H1 (cell line): Measurements from ENCODE around the gene RUNX1. TPM values are rescaled to one million over a fixed set of nuclear protein-coding genes. Genes with fewer than 3 reads are reported as not detected.

Source experiments
- CTCF ChIA-PET: fragments of 300-600 bp; sonication (Branson Sonifier 250); formaldehyde crosslinking; loops from one replicate; lab custom pipeline; 2021; ENCODE audit not compliant: partially characterized antibody; lab: Charles Lee
- POLR2A ChIA-PET: fragments of 300-600 bp; sonication (Branson Sonifier 250); formaldehyde crosslinking; loops from one replicate; lab custom pipeline; 2021; ENCODE audit warnings: inconsistent platforms; ENCODE audit not compliant: partially characterized antibody; lab: Charles Lee
- DNase-seq, 2 experiments: peaks; one replicate each; pipeline versions ENCODE4 v3.0.0 to v3.0.0-alpha.2; 2010 to 2022; ENCODE audit warnings: low spot score in 2 of 2, low read depth in 1 of 2, mixed read lengths in 1 of 2
- FAIRE-seq: peaks from 2 replicates; lab custom pipeline; 2011; peaks lifted over from hg19 to GRCh38; lab: Jason Lieb, UNC
- H2AFZ ChIP-seq: 2 replicates; pipeline ENCODE4 v1.8.1; 2012; ENCODE audit warnings: low read length, inconsistent platforms
- H2AK5ac ChIP-seq: 2 replicates; pipeline ENCODE4 v1.6.1; 2013; ENCODE audit warnings: low read depth, low read length
- H2BK120ac ChIP-seq: replicated peaks from 2 replicates; pipeline ENCODE3; 2013; ENCODE audit warnings: low read depth, low read length, inconsistent platforms
- H2BK12ac ChIP-seq: 2 replicates; pipeline ENCODE4 v1.6.1; 2013; ENCODE audit warnings: low read depth, low read length
- H2BK15ac ChIP-seq: 2 replicates; pipeline ENCODE4 v1.6.1; 2013; ENCODE audit warnings: low read length
- H2BK20ac ChIP-seq: 2 replicates; pipeline ENCODE4 v1.6.1; 2013; ENCODE audit warnings: low read length
- H2BK5ac ChIP-seq: 2 replicates; pipeline ENCODE4 v1.6.1; 2013; ENCODE audit warnings: low read depth, low read length
- H3K14ac ChIP-seq: 2 replicates; pipeline ENCODE4 v1.6.1; 2013; ENCODE audit warnings: inconsistent platforms; ENCODE audit not compliant: insufficient read length
- H3K18ac ChIP-seq: 2 replicates; pipeline ENCODE4 v1.6.1; 2013; ENCODE audit warnings: low read length; ENCODE audit errors: extremely low read depth
- H3K23ac ChIP-seq: 2 replicates; pipeline ENCODE4 v1.6.1; 2013; ENCODE audit warnings: inconsistent platforms; ENCODE audit not compliant: insufficient read length
- H3K23me2 ChIP-seq: 2 replicates; pipeline ENCODE4 v1.6.1; 2013; ENCODE audit warnings: low read depth, low read length
- H3K27ac ChIP-seq: 2 replicates; pipeline ENCODE4 v1.6.1; 2011; ENCODE audit warnings: low read depth, low read length, inconsistent platforms
- H3K27me3 ChIP-seq, 4 experiments: replicated peaks in 1 of 4; 1 replicate in 1 of 4; 2 replicates in 3 of 4; pipeline versions ENCODE4 v1.6.1 to v1.8.1; 2011 to 2013; ENCODE audit warnings: low read length in 3 of 4, mild to moderate bottlenecking in 3 of 4, inconsistent platforms in 2 of 4, mixed read lengths in 2 of 4, moderate library complexity in 1 of 4; ENCODE audit not compliant: control insufficient read depth in 3 of 4, insufficient read depth in 3 of 4; ENCODE audit errors: extremely low read depth in 1 of 4
- H3K36me3 ChIP-seq, 4 experiments: 2 replicates each; pipeline versions ENCODE4 v1.6.1 to v1.8.1; 2011 to 2013; ENCODE audit warnings: mild to moderate bottlenecking in 4 of 4, low read length in 3 of 4, moderate library complexity in 2 of 4, control low read depth in 1 of 4, inconsistent platforms in 1 of 4; ENCODE audit not compliant: insufficient read depth in 4 of 4, control insufficient read depth in 2 of 4
- H3K4ac ChIP-seq: replicated peaks from 2 replicates; pipeline ENCODE3; 2013; ENCODE audit warnings: low read length, low read depth, mixed read lengths, inconsistent platforms; ENCODE audit not compliant: insufficient read length
- H3K4me1 ChIP-seq, 4 experiments: replicated peaks in 1 of 4; 1 replicate in 1 of 4; 2 replicates in 3 of 4; pipeline versions ENCODE4 v1.6.1 to v1.8.1; 2011 to 2013; ENCODE audit warnings: low read length in 3 of 4, inconsistent platforms in 2 of 4, mixed read lengths in 1 of 4; ENCODE audit not compliant: insufficient read depth in 4 of 4, control insufficient read depth in 3 of 4
- H3K4me2 ChIP-seq, 2 experiments: 2 replicates each; pipeline versions ENCODE4 v1.6.1 to v1.8.1; 2011 to 2013; ENCODE audit warnings: low read depth in 2 of 2, low read length in 2 of 2, control low read depth in 1 of 2, inconsistent platforms in 1 of 2, mild to moderate bottlenecking in 1 of 2; ENCODE audit not compliant: insufficient read depth in 1 of 2
- H3K4me3 ChIP-seq, 4 experiments: fragments of 200-600, 300-600 bp in 1 of 4; sonication (generic), shearing (Covaris generic), sonication (Bioruptor Twin) in 1 of 4; 2 replicates each; pipeline versions ENCODE4 v1.5.1 to v1.8.1; 2011 to 2016; ENCODE audit warnings: low read length in 4 of 4, low read depth in 3 of 4, control low read depth in 2 of 4, inconsistent platforms in 2 of 4, mild to moderate bottlenecking in 2 of 4, mixed read lengths in 1 of 4, moderate library complexity in 1 of 4; ENCODE audit not compliant: insufficient read depth in 2 of 4; ENCODE audit errors: extremely low read depth in 1 of 4
- H3K56ac ChIP-seq: replicated peaks from 2 replicates; pipeline ENCODE3; 2013; ENCODE audit warnings: low read depth, mild to moderate bottlenecking, mixed read lengths, low read length, inconsistent platforms; ENCODE audit not compliant: insufficient read length
- H3K79me1 ChIP-seq: 2 replicates; pipeline ENCODE4 v1.6.1; 2013; ENCODE audit warnings: low read depth, low read length, control low read depth
- H3K79me2 ChIP-seq, 2 experiments: 2 replicates each; pipeline versions ENCODE4 v1.6.1 to v1.8.1; 2012 to 2013; ENCODE audit warnings: low read length in 2 of 2, mild to moderate bottlenecking in 2 of 2, inconsistent platforms in 1 of 2; ENCODE audit not compliant: insufficient read depth in 2 of 2, control insufficient read depth in 1 of 2
- H3K9ac ChIP-seq, 4 experiments: replicated peaks in 1 of 4; 1 replicate in 1 of 4; 2 replicates in 3 of 4; pipeline versions ENCODE4 v1.6.1 to v1.8.1; 2011 to 2013; ENCODE audit warnings: low read depth in 3 of 4, low read length in 3 of 4, control low read depth in 2 of 4, mild to moderate bottlenecking in 2 of 4, moderate library complexity in 2 of 4, inconsistent platforms in 1 of 4; ENCODE audit errors: extremely low read depth in 1 of 4
- H3K9me3 ChIP-seq, 2 experiments: 2 replicates each; pipeline versions ENCODE4 v1.6.1 to v1.8.1; 2012 to 2013; ENCODE audit warnings: mild to moderate bottlenecking in 2 of 2, moderate library complexity in 2 of 2, control low read depth in 1 of 2, inconsistent platforms in 1 of 2, low read depth in 1 of 2, low read length in 1 of 2, mixed read lengths in 1 of 2; ENCODE audit not compliant: insufficient read depth in 2 of 2
- H4K20me1 ChIP-seq, 2 experiments: replicated peaks in 1 of 2; 2 replicates each; pipeline versions ENCODE3 to v1.8.1; 2011 to 2013; ENCODE audit warnings: inconsistent platforms in 2 of 2, low read length in 2 of 2, mild to moderate bottlenecking in 1 of 2; ENCODE audit not compliant: insufficient read depth in 2 of 2, control insufficient read depth in 1 of 2
- H4K5ac ChIP-seq: 2 replicates; pipeline ENCODE4 v1.6.1; 2013; ENCODE audit warnings: low read length, low read depth, mixed read lengths, inconsistent platforms; ENCODE audit not compliant: insufficient read length
- H4K8ac ChIP-seq: 2 replicates; pipeline ENCODE4 v1.8.0; 2013; ENCODE audit warnings: mild to moderate bottlenecking, moderate library complexity, low read length, inconsistent platforms; ENCODE audit not compliant: insufficient read depth; ENCODE audit errors: extremely low read depth
- H4K91ac ChIP-seq: replicated peaks from 2 replicates; pipeline ENCODE3; 2013; ENCODE audit warnings: low read length, mixed read lengths, inconsistent platforms; ENCODE audit not compliant: insufficient read length
- ASH2L ChIP-seq: fragments of 200-600, 300-600 bp; sonication (generic); IDR thresholded peaks from one replicate; pipeline ENCODE4 v1.7.1; 2017; ENCODE audit warnings: low read length
- CHD2 ChIP-seq: IDR thresholded peaks from 2 replicates; pipeline ENCODE4 v1.6.1; 2012; ENCODE audit warnings: low read length, improper control_type of control experiment
- RNF2 ChIP-seq: fragments of 200-900, 300-1000 bp; sonication (generic); IDR thresholded peaks from 2 replicates; pipeline ENCODE4 v1.7.1; 2016; ENCODE audit warnings: borderline replicate concordance, low read depth, mild to moderate bottlenecking, antibody characterized with exemption, low read length; ENCODE audit not compliant: poor library complexity, severe bottlenecking; ENCODE audit errors: missing control alignments
- SRF ChIP-seq: IDR thresholded peaks from 2 replicates; pipeline ENCODE4 v1.6.1; 2011; ENCODE audit warnings: mild to moderate bottlenecking, low read depth, low read length, moderate library complexity
- WGBS, 2 experiments: shearing (Covaris generic) in 1 of 2; methylation state at CpG; one replicate each; pipeline versions ENCODE4 v1.1.6 to v1.1.7; 2013 to 2015; ENCODE audit warnings: low lambda C conversion rate in 2 of 2, mixed read lengths in 2 of 2, inconsistent platforms in 1 of 2, low coverage in 1 of 2, missing lambda C conversion rate in 1 of 2; ENCODE audit not compliant: insufficient replicate concordance in 2 of 2, insufficient coverage in 1 of 2, insufficient read length in 1 of 2; ENCODE audit errors: extremely low coverage in 1 of 2, missing lambda C conversion rate in 1 of 2; 5-methylcytosine and 5-hydroxymethylcytosine counted together
- polyA plus RNA-seq, 7 experiments: library from polyadenylated mRNA; depleted of rRNA in 3 of 7; stranded (reverse) in 5 of 7; unstranded in 2 of 7; fragments of >200 nt in 5 of 7; fragments of 200-250 nt in 2 of 7; gene quantifications; 1 replicate in 5 of 7; 2 replicates in 1 of 7; 4 replicates in 1 of 7; pipeline versions ENCODE4 v1.2.1 to v1.2.3, GENCODE V29; 2011 to 2013; ENCODE audit warnings: missing spikeins in 2 of 7, mixed read lengths in 2 of 7
- total RNA-seq: library from RNA; stranded (reverse); fragmentation: NEBNext Ultra II Directional; extraction: Animal tissue kit (Norgen Biotek cat#: 25700); gene quantifications from 2 replicates; pipeline ENCODE4 v1.2.1, GENCODE V29; 2021

RUNX1 gene
- total and polyA plus RNA-seq, 2 of the 8 experiments (the other 6 are each of a cell fraction or from before 2014, with no cell fraction given): 0.20 to 0.60 TPM

DNA sequence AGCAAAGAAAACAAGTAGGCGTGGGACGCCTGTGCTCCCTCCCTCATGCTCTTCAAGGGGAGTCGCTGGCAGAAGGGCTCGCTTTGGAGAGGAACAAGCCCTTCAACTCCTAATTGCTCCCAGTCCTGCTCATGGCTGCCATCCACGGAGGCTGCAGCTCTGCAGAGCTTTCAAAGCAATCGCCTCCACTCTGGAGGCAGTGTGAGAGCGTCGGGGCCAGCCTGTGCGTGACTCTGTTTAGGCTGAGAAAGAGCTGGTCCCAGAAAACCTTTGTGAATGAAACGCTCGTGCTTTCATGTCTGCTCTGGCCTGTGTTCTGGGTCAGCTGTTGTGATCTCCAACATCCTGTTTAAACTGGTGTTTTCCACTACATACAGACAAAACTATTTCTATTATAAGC is 23.9 kb upstream of the RUNX1 start:
- Histone ChIP-seq H3K36me3 (no peaks in the 10 kb centered on the region), H2AK5ac (no peak overlapping the region), H3K27ac (no peak overlapping the region), H3K4me2 (no peak overlapping the region), H3K9ac (no peak overlapping the region), H2BK15ac (no peak overlapping the region), H2BK5ac (no peak overlapping the region), H4K91ac (no peak overlapping the region), H3K23me2 (no peaks in the 10 kb centered on the region), H4K8ac (no peak overlapping the region), H3K18ac (no peak overlapping the region), H2AFZ (no peak overlapping the region; the same call in 1 of the 2 replicates), H3K4me3 (no peak overlapping the region), H3K79me2 (no peaks in the 10 kb centered on the region), H3K4me1 (no peaks in the 10 kb centered on the region), H2BK12ac (no peak overlapping the region), H3K27me3 (no peaks in the 10 kb centered on the region), H3K4ac (no peak overlapping the region), H4K20me1 (no peaks in the 10 kb centered on the region), H3K56ac (no peak overlapping the region), H2BK120ac (no peak overlapping the region), H3K79me1 (no peaks in the 10 kb centered on the region), H3K9me3 (no peaks in the 10 kb centered on the region), H3K23ac (no peak overlapping the region), H4K5ac (no peak overlapping the region), H3K14ac (no peak overlapping the region), H2BK20ac (no peak overlapping the region)
- no peak for DNase-seq
- POLR2A ChIA-PET: no interaction called here
- WGBS, 2 experiments: 97% methylated on average over 11 of the region's 11 CpGs; no CpG with 5 or more reads in 1 of the 2 experiments
- CTCF ChIA-PET: no interaction called here
- no peak for FAIRE-seq
- TF ChIP-seq SRF (no peak), CHD2 (no peak), RNF2 (no peak), ASH2L (no peak)
